H1 (cell line): Measurements from ENCODE around the gene TMEM17. TPM values are rescaled to one million over a fixed set of nuclear protein-coding genes. Genes with fewer than 3 reads are reported as not detected.

Experiments
- CTCF ChIA-PET: fragments of 300-600 bp; sonication (Branson Sonifier 250); formaldehyde crosslinking; loops from one replicate; lab custom pipeline; 2021; ENCODE audit not compliant: partially characterized antibody; lab: Charles Lee
- POLR2A ChIA-PET: fragments of 300-600 bp; sonication (Branson Sonifier 250); formaldehyde crosslinking; loops from one replicate; lab custom pipeline; 2021; ENCODE audit warnings: inconsistent platforms; ENCODE audit not compliant: partially characterized antibody; lab: Charles Lee
- DNase-seq, 2 experiments: peaks; one replicate each; pipeline versions ENCODE4 v3.0.0 to v3.0.0-alpha.2; 2010 to 2022; ENCODE audit warnings: low spot score in 2 of 2, low read depth in 1 of 2, mixed read lengths in 1 of 2
- FAIRE-seq: peaks from 2 replicates; lab custom pipeline; 2011; peaks lifted over from hg19 to GRCh38; lab: Jason Lieb, UNC
- H2AFZ ChIP-seq: 2 replicates; pipeline ENCODE4 v1.8.1; 2012; ENCODE audit warnings: low read length, inconsistent platforms
- H2AK5ac ChIP-seq: 2 replicates; pipeline ENCODE4 v1.6.1; 2013; ENCODE audit warnings: low read depth, low read length
- H2BK120ac ChIP-seq: replicated peaks from 2 replicates; pipeline ENCODE3; 2013; ENCODE audit warnings: low read depth, low read length, inconsistent platforms
- H2BK12ac ChIP-seq: 2 replicates; pipeline ENCODE4 v1.6.1; 2013; ENCODE audit warnings: low read depth, low read length
- H2BK15ac ChIP-seq: 2 replicates; pipeline ENCODE4 v1.6.1; 2013; ENCODE audit warnings: low read length
- H2BK20ac ChIP-seq: 2 replicates; pipeline ENCODE4 v1.6.1; 2013; ENCODE audit warnings: low read length
- H2BK5ac ChIP-seq: 2 replicates; pipeline ENCODE4 v1.6.1; 2013; ENCODE audit warnings: low read depth, low read length
- H3K14ac ChIP-seq: 2 replicates; pipeline ENCODE4 v1.6.1; 2013; ENCODE audit warnings: inconsistent platforms; ENCODE audit not compliant: insufficient read length
- H3K18ac ChIP-seq: 2 replicates; pipeline ENCODE4 v1.6.1; 2013; ENCODE audit warnings: low read length; ENCODE audit errors: extremely low read depth
- H3K23ac ChIP-seq: 2 replicates; pipeline ENCODE4 v1.6.1; 2013; ENCODE audit warnings: inconsistent platforms; ENCODE audit not compliant: insufficient read length
- H3K23me2 ChIP-seq: 2 replicates; pipeline ENCODE4 v1.6.1; 2013; ENCODE audit warnings: low read depth, low read length
- H3K27ac ChIP-seq: 2 replicates; pipeline ENCODE4 v1.6.1; 2011; ENCODE audit warnings: low read depth, low read length, inconsistent platforms
- H3K27me3 ChIP-seq, 4 experiments: replicated peaks in 1 of 4; 1 replicate in 1 of 4; 2 replicates in 3 of 4; pipeline versions ENCODE4 v1.6.1 to v1.8.1; 2011 to 2013; ENCODE audit warnings: low read length in 3 of 4, mild to moderate bottlenecking in 3 of 4, inconsistent platforms in 2 of 4, mixed read lengths in 2 of 4, moderate library complexity in 1 of 4; ENCODE audit not compliant: control insufficient read depth in 3 of 4, insufficient read depth in 3 of 4; ENCODE audit errors: extremely low read depth in 1 of 4
- H3K36me3 ChIP-seq, 4 experiments: 2 replicates each; pipeline versions ENCODE4 v1.6.1 to v1.8.1; 2011 to 2013; ENCODE audit warnings: mild to moderate bottlenecking in 4 of 4, low read length in 3 of 4, moderate library complexity in 2 of 4, control low read depth in 1 of 4, inconsistent platforms in 1 of 4; ENCODE audit not compliant: insufficient read depth in 4 of 4, control insufficient read depth in 2 of 4
- H3K4ac ChIP-seq: replicated peaks from 2 replicates; pipeline ENCODE3; 2013; ENCODE audit warnings: low read length, low read depth, mixed read lengths, inconsistent platforms; ENCODE audit not compliant: insufficient read length
- H3K4me1 ChIP-seq, 4 experiments: replicated peaks in 1 of 4; 1 replicate in 1 of 4; 2 replicates in 3 of 4; pipeline versions ENCODE4 v1.6.1 to v1.8.1; 2011 to 2013; ENCODE audit warnings: low read length in 3 of 4, inconsistent platforms in 2 of 4, mixed read lengths in 1 of 4; ENCODE audit not compliant: insufficient read depth in 4 of 4, control insufficient read depth in 3 of 4
- H3K4me2 ChIP-seq, 2 experiments: 2 replicates each; pipeline versions ENCODE4 v1.6.1 to v1.8.1; 2011 to 2013; ENCODE audit warnings: low read depth in 2 of 2, low read length in 2 of 2, control low read depth in 1 of 2, inconsistent platforms in 1 of 2, mild to moderate bottlenecking in 1 of 2; ENCODE audit not compliant: insufficient read depth in 1 of 2
- H3K4me3 ChIP-seq, 4 experiments: fragments of 200-600, 300-600 bp in 1 of 4; sonication (generic), shearing (Covaris generic), sonication (Bioruptor Twin) in 1 of 4; 2 replicates each; pipeline versions ENCODE4 v1.5.1 to v1.8.1; 2011 to 2016; ENCODE audit warnings: low read length in 4 of 4, low read depth in 3 of 4, control low read depth in 2 of 4, inconsistent platforms in 2 of 4, mild to moderate bottlenecking in 2 of 4, mixed read lengths in 1 of 4, moderate library complexity in 1 of 4; ENCODE audit not compliant: insufficient read depth in 2 of 4; ENCODE audit errors: extremely low read depth in 1 of 4
- H3K56ac ChIP-seq: replicated peaks from 2 replicates; pipeline ENCODE3; 2013; ENCODE audit warnings: low read depth, mild to moderate bottlenecking, mixed read lengths, low read length, inconsistent platforms; ENCODE audit not compliant: insufficient read length
- H3K79me1 ChIP-seq: 2 replicates; pipeline ENCODE4 v1.6.1; 2013; ENCODE audit warnings: low read depth, low read length, control low read depth
- H3K79me2 ChIP-seq, 2 experiments: 2 replicates each; pipeline versions ENCODE4 v1.6.1 to v1.8.1; 2012 to 2013; ENCODE audit warnings: low read length in 2 of 2, mild to moderate bottlenecking in 2 of 2, inconsistent platforms in 1 of 2; ENCODE audit not compliant: insufficient read depth in 2 of 2, control insufficient read depth in 1 of 2
- H3K9ac ChIP-seq, 4 experiments: replicated peaks in 1 of 4; 1 replicate in 1 of 4; 2 replicates in 3 of 4; pipeline versions ENCODE4 v1.6.1 to v1.8.1; 2011 to 2013; ENCODE audit warnings: low read depth in 3 of 4, low read length in 3 of 4, control low read depth in 2 of 4, mild to moderate bottlenecking in 2 of 4, moderate library complexity in 2 of 4, inconsistent platforms in 1 of 4; ENCODE audit errors: extremely low read depth in 1 of 4
- H3K9me3 ChIP-seq, 2 experiments: 2 replicates each; pipeline versions ENCODE4 v1.6.1 to v1.8.1; 2012 to 2013; ENCODE audit warnings: mild to moderate bottlenecking in 2 of 2, moderate library complexity in 2 of 2, control low read depth in 1 of 2, inconsistent platforms in 1 of 2, low read depth in 1 of 2, low read length in 1 of 2, mixed read lengths in 1 of 2; ENCODE audit not compliant: insufficient read depth in 2 of 2
- H4K20me1 ChIP-seq, 2 experiments: replicated peaks in 1 of 2; 2 replicates each; pipeline versions ENCODE3 to v1.8.1; 2011 to 2013; ENCODE audit warnings: inconsistent platforms in 2 of 2, low read length in 2 of 2, mild to moderate bottlenecking in 1 of 2; ENCODE audit not compliant: insufficient read depth in 2 of 2, control insufficient read depth in 1 of 2
- H4K5ac ChIP-seq: 2 replicates; pipeline ENCODE4 v1.6.1; 2013; ENCODE audit warnings: low read length, low read depth, mixed read lengths, inconsistent platforms; ENCODE audit not compliant: insufficient read length
- H4K8ac ChIP-seq: 2 replicates; pipeline ENCODE4 v1.8.0; 2013; ENCODE audit warnings: mild to moderate bottlenecking, moderate library complexity, low read length, inconsistent platforms; ENCODE audit not compliant: insufficient read depth; ENCODE audit errors: extremely low read depth
- H4K91ac ChIP-seq: replicated peaks from 2 replicates; pipeline ENCODE3; 2013; ENCODE audit warnings: low read length, mixed read lengths, inconsistent platforms; ENCODE audit not compliant: insufficient read length
- BACH1 ChIP-seq: IDR thresholded peaks from 2 replicates; pipeline ENCODE4 v1.6.1; 2012; ENCODE audit warnings: low read length, improper control_type of control experiment
- BCL11A ChIP-seq, 2 experiments: IDR thresholded peaks; one replicate each; pipeline ENCODE4 v1.6.1; 2011; ENCODE audit warnings: low read depth in 2 of 2, low read length in 2 of 2, mild to moderate bottlenecking in 2 of 2
- CBX8 ChIP-seq: fragments of 300-800, 300-1000 bp; sonication (generic); IDR thresholded peaks from 2 replicates; pipeline ENCODE4 v1.7.1; 2016; ENCODE audit warnings: low read depth, low read length, borderline replicate concordance
- CHD2 ChIP-seq: IDR thresholded peaks from 2 replicates; pipeline ENCODE4 v1.6.1; 2012; ENCODE audit warnings: low read length, improper control_type of control experiment
- CTCF ChIP-seq, 3 experiments: IDR thresholded peaks; 1 replicate in 2 of 3; 2 replicates in 1 of 3; pipeline versions ENCODE4 v1.5.1 to v1.6.1; 2011; ENCODE audit warnings: low read length in 3 of 3, mild to moderate bottlenecking in 3 of 3, inconsistent platforms in 2 of 3, low read depth in 1 of 3, moderate library complexity in 1 of 3; ENCODE audit not compliant: insufficient read depth in 1 of 3; ENCODE audit errors: control extremely low read depth in 1 of 3
- EP300 ChIP-seq, 2 experiments: IDR thresholded peaks; 1 replicate in 1 of 2; 2 replicates in 1 of 2; pipeline ENCODE4 v1.6.1; 2011 to 2012; ENCODE audit warnings: low read depth in 2 of 2, low read length in 2 of 2, mild to moderate bottlenecking in 2 of 2, borderline replicate concordance in 1 of 2, inconsistent platforms in 1 of 2, moderate library complexity in 1 of 2
- SRF ChIP-seq: IDR thresholded peaks from 2 replicates; pipeline ENCODE4 v1.6.1; 2011; ENCODE audit warnings: mild to moderate bottlenecking, low read depth, low read length, moderate library complexity
- SUZ12 ChIP-seq: fragments of 200-600 bp; sonication (generic); IDR thresholded peaks from 2 replicates; pipeline ENCODE4 v1.6.1; 2012; ENCODE audit warnings: mild to moderate bottlenecking, inconsistent platforms, low read length, moderate library complexity, mixed read lengths
- TCF12 ChIP-seq: IDR thresholded peaks from 2 replicates; pipeline ENCODE4 v1.6.1; 2011; ENCODE audit warnings: low read depth, mild to moderate bottlenecking, low read length
- YY1 ChIP-seq: IDR thresholded peaks from 2 replicates; pipeline ENCODE4 v1.6.1; 2011; ENCODE audit warnings: low read depth, mild to moderate bottlenecking, low read length
- WGBS, 2 experiments: shearing (Covaris generic) in 1 of 2; methylation state at CpG; one replicate each; pipeline versions ENCODE4 v1.1.6 to v1.1.7; 2013 to 2015; ENCODE audit warnings: low lambda C conversion rate in 2 of 2, mixed read lengths in 2 of 2, inconsistent platforms in 1 of 2, low coverage in 1 of 2, missing lambda C conversion rate in 1 of 2; ENCODE audit not compliant: insufficient replicate concordance in 2 of 2, insufficient coverage in 1 of 2, insufficient read length in 1 of 2; ENCODE audit errors: extremely low coverage in 1 of 2, missing lambda C conversion rate in 1 of 2; 5-methylcytosine and 5-hydroxymethylcytosine counted together
- polyA plus RNA-seq, 7 experiments: library from polyadenylated mRNA; depleted of rRNA in 3 of 7; stranded (reverse) in 5 of 7; unstranded in 2 of 7; fragments of >200 nt in 5 of 7; fragments of 200-250 nt in 2 of 7; gene quantifications; 1 replicate in 5 of 7; 2 replicates in 1 of 7; 4 replicates in 1 of 7; pipeline versions ENCODE4 v1.2.1 to v1.2.3, GENCODE V29; 2011 to 2013; ENCODE audit warnings: missing spikeins in 2 of 7, mixed read lengths in 2 of 7
- total RNA-seq: library from RNA; stranded (reverse); fragmentation: NEBNext Ultra II Directional; extraction: Animal tissue kit (Norgen Biotek cat#: 25700); gene quantifications from 2 replicates; pipeline ENCODE4 v1.2.1, GENCODE V29; 2021

The TMEM17 gene
- total and polyA plus RNA-seq, 2 of the 8 experiments (the other 6 are each of a cell fraction or from before 2014, with no cell fraction given), result 0.69 to 1.2 TPM

- no peak overlapping the region for H2AFZ ChIP-seq
- no peak overlapping the region for H2BK120ac ChIP-seq
- no peak overlapping the region for H3K4me2 ChIP-seq
- CTCF ChIA-PET, result interaction anchor here (0.6 to 2.7 kb wide), 6 partner anchors 14 to 652 kb away, joined by 3 to 10 read pairs (median 4); no protein-coding TSS in a partner anchor
- H3K14ac ChIP-seq, result no peak overlapping the region
- no peaks in the 10 kb centered on the region for H4K20me1 ChIP-seq
- H3K23me2 ChIP-seq, result 0 out of 2 replicates have a peak, but pooled peaks cover 2% of the 10 kb centered on the region
- no peak overlapping the region for H3K23ac ChIP-seq
- no peak overlapping the region for H2BK20ac ChIP-seq
- H3K4ac ChIP-seq, result no peak overlapping the region
- TF ChIP-seq BCL11A (IDR thresholded peaks at IDR 0.05; ENCODE audit: low read depth in 2 of 2, low read length in 2 of 2), result no peak
- no peak for TF ChIP-seq CHD2
- TF ChIP-seq SRF, result no peak
- TF ChIP-seq SUZ12, result no peak
- TF ChIP-seq YY1, result no peak
- no peak for TF ChIP-seq CBX8
- TF ChIP-seq CTCF (IDR thresholded peaks at IDR 0.05; ENCODE audit: control extremely low read depth in 1 of 3, insufficient read depth in 1 of 3, low read depth in 1 of 3, low read length in 3 of 3), result no peak
- no peak for TF ChIP-seq TCF12
- no peak for TF ChIP-seq BACH1
- TF ChIP-seq EP300 (IDR thresholded peaks at IDR 0.05; ENCODE audit: borderline replicate concordance in 1 of 2, low read depth in 2 of 2, low read length in 2 of 2), result no peak
- DNase-seq (no peak), FAIRE-seq (no peak)
- 94% methylated on average over 2 of the region's 2 CpGs; no CpG with 5 or more reads in 1 of the 2 experiments for WGBS, 2 experiments
- no peaks in the 10 kb centered on the region; a peak in 1 of 4 replicates for H3K9me3 ChIP-seq
- H2BK12ac ChIP-seq, result no peak overlapping the region
- H4K8ac ChIP-seq, result no peak overlapping the region
- no peak overlapping the region for H3K27ac ChIP-seq
- no peak overlapping the region for H3K9ac ChIP-seq
- H2BK15ac ChIP-seq, result no peak overlapping the region; the same call in 1 of the 2 replicates
- no peaks in the 10 kb centered on the region for H3K36me3 ChIP-seq
- POLR2A ChIA-PET, result interaction anchor here (0.9 kb wide), 1 partner anchor 34 kb away, joined by 3 read pairs; the partner anchor contains the start of gene TMEM17
- H2AK5ac ChIP-seq, result no peak overlapping the region
- H4K5ac ChIP-seq, result no peak overlapping the region
- H3K4me1 ChIP-seq, result peaks cover 11 to 26% (median 17%) of the 10 kb centered on the region in 4 experiments
- no peak overlapping the region for H3K56ac ChIP-seq
- H2BK5ac ChIP-seq, result no peak overlapping the region
- peaks cover 2% of the 10 kb centered on the region for H3K79me1 ChIP-seq
- peaks cover 0 to 3% of the 10 kb centered on the region in 2 experiments; a peak in 1 of 4 replicates for H3K79me2 ChIP-seq
- no peak overlapping the region for H3K18ac ChIP-seq
- H3K27me3 ChIP-seq, result no peaks in the 10 kb centered on the region
- no peak overlapping the region for H4K91ac ChIP-seq
- H3K4me3 ChIP-seq, result no peak overlapping the region
Observed at GRCh38 chr2:62471404-62471803, 34.6 kb downstream of the TMEM17 start.
